GM18867 (cell line): ENCODE results near the gene NAA25.
"Not testable (repeated sequence)": the region's sequence is repeated elsewhere in the genome, so short reads cannot be mapped to it uniquely, and the experiment has no call there.

Experiments
- ATAC-seq: cut with Tn5 transposase; IDR thresholded peaks from one replicate; pipeline ENCODE4 v1.9.1; 2021; ENCODE audit warnings: mild to moderate bottlenecking, moderate library complexity; ENCODE audit not compliant: unreplicated experiment

The NAA25 gene

DNA sequence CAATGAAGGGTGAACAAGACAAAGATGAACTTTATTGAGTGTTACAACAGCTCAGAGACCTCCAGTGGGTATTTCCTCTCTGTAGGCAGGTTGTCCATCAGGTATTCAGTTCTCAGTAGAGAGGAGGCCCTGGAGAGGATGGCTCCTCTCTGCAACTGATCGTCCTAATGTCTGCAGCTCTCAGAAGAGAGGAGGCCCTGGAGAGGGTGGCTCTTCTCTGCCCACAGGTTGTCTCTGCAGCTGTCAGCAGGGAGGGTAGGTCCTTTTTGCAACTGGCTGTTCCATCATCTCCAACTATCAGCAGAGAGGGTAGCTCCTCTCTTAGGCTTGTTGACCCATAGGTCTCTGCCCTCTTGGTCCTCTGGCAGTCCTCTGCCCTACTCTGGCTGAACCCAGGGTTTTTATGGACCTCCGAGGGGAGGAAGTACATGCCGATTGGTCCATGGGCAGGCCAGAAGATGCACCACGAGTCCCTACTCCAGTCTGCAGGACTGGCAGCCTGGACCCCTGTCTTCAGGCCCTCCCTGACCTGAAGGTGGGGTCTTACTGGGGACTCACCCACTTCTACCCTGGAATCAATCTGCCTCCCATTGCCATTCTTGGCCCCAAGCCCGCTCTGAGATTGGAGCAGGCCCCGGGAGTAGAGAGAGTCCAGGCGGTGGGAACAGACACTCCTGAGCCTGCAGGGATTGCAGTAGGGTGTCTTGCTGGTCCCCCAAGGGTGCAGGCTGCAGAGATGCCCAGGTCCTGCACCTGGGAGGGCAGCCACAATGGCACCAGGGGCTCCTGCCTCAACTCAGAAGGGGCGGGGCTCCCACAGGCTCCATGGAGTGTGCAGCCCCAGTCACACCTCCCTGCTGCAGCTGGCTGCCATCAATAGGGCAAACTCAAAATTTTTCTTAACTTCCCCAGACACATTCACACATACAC, 97.9 kb downstream of the NAA25 start:
- ATAC-seq: no peak

DNA sequence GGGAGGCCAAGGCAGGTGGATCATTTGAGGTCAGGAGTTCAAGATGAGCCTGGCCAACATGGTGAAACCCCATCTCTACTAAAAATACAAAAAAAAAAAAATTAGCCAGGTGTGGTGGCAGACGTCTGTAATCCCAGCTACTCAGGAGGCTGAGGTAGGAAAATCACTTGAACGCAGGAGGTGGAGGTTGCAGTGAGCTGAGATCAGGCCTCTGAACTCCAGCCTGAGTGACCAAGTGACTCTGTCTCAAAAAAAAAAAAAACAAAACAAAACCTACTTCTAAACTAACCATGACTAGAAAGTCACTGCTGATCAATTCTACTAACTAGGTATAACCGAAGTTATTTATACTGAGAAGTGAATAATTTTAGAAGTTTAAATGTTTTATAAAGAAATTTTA, 99.0 kb downstream of the NAA25 start:
- ATAC-seq: not testable (repeated sequence)

DNA sequence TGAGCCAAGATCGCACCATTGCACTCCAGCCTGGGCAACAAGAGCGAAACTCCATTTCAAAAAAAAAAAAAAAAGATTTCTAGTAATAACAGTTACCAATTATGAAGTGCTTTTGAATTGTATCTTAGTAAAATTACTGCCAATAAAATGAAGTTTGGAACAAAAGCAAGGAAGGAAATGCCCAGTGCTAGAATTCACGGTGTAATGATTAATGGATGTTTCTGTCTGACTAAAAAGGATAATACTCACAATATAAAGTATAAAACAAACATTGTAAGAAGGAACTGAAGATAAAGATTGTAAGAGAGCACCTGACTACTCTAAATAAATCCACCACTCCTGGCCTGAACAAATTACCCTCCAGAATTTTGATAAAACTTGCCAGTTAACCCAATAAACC, 99.7 kb downstream of the NAA25 start:
- no peak for ATAC-seq

DNA sequence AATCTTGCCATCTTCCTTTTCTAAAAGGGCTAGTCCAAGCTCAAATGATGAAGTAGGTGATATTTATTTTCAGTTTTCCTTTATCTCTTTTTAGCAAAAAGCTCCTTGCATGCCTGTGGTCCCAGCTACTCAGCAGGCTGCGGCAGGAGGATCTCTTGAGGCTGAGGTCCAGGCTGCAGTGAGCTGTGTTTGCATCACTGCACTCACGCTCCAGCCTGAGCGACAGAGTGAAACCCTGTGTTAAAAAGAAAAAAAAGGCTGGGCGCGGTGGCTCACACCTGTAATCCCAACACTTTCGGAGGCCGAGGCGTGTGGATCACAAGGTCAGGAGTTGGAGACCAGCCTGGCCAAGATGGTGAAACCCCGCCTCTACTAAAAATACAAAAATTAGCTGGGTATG, 100.6 kb downstream of the NAA25 start:
- no peak for ATAC-seq

DNA sequence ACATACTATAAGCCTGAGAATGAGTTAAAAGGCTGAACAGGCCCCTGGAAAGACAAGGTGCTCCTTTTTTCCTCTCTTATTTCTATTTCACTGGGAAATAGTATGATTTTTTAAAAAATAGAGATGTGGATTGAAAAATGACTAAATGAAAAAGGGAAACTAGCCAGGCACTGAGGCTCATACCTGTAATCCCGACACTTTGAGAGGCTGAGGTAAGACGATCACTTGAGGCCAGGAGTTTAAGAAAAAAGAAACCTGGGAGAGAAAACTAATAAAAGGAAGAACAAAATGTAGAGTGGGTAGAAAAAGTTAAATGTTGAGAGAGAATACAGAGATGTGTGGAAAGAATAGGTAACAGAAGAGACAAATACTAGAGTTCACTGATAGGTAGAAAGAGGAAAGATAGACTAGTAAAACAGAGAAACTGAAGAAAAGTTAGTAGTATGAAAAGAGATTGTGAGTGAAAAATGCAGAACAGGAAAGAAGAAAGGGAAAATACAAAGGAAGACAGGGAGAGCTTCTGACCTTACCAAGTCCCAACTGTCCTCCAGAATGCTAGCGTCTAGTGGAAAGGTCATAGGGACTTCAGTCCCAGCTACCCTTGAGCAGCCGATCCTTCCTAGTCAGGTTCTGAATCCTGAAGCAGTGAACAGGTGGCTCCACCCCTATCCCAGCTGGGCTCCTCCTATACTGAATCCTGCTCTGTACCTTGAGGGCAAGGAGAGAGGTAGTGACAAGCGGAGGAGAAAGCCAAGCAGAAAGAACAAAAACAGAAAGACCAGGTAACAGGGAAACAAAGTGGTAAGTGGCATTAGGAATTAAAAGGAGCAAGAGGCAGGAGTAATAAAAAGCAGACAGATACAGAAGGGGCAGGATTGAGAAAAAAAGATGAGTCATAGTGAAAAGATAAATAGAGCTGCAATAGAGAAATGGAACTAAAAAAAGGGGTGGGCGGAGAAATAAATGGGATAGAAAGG, 102.9 kb downstream of the NAA25 start:
- ATAC-seq: no peak

DNA sequence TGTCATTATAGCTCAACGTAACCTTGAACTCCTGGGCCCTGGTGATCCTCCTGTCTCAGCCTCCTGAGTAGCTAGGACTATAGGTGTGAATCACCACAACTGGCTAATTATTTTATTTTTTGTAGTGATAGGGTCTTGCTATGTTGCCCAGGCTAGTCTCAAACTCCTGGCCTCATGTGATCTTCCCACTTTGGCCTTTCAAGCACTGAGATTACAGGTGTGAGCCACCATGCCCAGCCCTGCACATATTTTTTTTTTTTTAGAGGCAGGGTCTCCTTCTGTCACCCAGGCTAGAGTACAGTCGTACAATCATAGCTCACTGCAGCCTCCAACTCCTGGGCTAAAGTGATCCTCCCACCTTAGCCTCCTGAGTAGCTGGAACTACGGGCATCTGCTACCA, 104.5 kb downstream of the NAA25 start:
- ATAC-seq: no peak

DNA sequence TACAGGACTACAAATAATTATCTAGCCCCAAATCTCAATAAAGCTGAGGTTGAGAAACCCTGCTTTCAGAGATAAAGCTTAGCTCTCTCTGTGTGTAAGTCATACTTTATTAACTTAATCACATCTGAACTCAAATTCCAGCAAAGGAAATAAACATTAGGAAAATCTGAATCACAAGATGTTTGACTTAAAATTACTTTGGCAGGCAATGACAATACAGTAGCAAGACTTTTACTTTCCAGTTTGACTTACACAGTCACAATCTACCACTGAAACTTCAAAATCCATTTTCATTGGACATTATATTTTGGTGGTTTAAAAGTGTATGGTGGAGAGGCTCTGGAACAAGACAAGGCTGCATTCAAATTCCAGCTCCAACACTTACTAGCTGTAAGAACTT, 107.0 kb downstream of the NAA25 start:
- no peak for ATAC-seq

DNA sequence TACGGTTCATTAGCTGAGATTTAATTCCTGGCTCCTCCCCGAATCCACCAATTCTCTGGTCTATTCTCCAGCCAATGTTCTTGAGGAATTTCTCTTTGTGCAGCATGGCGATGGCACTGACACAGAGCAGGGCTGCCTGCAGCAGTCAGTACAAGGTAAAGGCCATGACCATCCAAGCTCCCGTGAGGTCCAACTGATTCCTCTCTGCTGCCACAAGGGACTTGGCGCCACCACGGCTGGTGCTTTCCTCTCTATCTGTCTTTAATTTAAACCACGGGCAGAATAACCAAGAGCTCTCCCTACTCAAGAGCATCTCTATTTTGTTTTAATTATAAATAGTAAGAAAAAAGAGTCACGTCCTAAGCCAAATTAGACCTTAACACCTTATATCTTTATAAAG, 107.8 kb downstream of the NAA25 start:
- ATAC-seq: no peak

DNA sequence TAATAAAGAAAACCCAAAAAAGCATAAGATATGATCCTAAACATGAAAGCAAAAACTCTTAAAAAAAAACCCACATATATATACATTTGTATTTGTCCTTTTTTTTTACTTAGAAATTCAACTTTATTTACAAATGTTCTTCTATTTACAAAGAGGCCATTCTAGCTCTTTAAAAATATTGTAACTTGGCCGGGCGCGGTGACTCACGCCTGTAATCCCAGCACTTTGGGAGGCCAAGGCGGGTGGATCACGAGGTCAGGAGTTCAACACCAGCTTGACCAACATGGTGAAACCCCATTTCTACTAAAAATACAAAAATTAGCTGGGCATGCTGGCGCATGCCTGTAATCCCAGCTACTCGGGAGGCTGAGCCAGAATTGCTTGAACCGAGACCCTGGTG, 109.5 kb downstream of the NAA25 start:
- ATAC-seq: not testable (repeated sequence)

DNA sequence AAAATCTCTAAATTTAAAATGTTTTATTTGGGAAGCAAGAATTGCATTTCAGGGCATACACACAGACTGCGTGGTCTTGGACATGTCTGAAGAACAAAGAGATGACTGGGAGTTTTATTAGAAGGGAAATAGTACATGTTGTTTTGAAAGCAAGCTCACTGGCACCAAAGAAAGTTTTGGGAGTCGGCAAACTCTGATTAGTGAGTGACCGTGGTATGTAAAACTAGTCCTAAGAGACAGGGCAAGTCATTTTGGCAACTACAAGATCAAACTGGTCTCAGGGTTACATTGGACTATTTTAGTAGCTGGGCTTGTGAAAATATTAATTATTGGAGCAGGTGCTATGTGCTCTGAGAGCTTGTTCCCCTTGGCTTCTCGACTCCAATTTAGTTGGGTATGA, 110.6 kb downstream of the NAA25 start:
- no peak for ATAC-seq

DNA sequence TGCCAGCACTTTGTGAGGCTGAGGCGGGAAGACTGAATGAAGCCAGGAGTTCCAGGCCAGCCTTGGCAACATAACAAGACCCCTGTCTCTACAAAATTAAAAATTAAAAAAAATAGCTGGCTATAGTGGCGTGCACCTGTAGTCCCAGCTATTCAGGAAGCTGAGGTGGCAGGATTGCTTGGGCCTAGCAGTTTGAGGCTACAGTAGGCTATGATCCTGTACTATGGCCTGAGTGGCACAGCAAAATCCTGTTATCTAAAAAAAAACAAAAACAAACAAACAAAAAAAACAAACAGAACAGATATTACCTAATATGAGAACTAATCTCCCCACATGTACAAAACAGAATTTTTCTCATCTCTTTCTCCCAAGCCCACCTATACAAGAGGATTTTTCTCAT, 111.3 kb downstream of the NAA25 start:
- ATAC-seq: no peak

DNA sequence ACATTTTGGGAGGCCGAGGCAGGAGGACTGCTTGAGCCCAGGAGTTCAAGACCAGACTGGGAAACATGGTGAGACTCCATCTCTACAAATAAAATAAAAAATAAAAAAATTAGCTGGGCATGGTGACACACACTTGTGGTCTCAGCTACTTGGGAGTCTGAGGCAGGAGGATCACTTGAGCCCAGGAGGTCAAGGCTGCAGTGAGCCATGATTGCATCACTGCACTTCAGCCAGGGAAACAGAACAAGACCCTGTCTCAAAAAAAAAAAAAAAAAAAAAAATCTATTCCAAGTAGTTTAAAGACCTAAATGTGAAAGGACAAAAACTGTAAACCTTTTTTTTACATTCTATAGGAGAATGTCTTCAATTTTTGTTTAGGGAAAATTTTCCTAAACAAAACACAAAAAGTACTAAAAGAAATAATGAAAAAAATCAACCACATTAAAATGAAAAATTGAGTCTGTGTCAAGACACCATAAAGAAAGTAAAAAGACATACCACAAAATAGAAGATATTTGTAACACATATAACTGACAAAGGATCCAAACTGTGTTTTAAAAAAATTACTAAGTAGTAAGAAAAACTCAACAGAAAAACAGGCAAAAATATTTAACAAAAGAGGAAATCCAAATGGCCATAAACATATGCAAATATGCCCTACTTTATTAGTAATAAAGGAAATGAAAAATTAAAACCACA, 112.7 kb downstream of the NAA25 start:
- ATAC-seq: no peak

DNA sequence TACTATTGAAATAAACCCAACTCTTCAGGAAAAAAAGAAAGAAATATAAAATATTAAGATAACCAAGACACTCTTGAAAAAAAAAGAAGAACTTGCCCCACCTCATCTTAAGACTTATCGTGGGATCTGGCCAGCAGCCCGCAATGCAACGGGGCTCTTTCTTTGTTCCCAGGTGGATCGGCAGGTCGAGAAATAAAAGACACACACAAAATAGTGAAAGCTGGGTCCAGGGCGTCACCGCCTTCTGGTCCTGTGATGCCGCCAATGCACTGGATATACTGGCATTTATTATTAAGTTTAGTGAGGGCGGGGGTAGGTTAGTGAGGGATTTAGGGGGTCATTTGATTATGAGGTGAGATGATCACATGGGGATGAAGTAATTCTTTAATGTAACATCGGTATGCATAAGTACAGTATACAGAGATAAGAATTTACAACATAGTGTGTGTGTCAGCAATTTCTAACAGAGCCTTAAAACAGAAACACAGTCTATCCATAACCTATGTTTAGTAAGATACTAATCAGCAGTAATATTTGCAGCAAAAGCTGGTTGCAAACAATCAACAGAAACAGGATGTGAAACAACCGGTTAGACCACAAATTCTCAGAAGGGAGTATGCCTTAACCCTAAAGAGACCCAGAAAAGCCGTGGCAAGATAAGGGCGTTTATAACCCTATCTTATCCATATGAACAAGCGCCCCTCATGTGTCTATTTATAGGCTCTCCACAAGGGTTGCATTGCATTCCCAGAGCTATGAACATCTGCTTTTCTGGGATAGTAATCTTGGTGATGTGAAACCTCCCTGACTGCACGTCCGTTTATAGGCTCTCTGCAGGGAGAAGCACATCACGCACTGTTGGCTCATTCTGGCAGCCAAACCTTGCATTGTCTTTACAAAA, 114.1 kb downstream of the NAA25 start:
- ATAC-seq: not testable (repeated sequence)

DNA sequence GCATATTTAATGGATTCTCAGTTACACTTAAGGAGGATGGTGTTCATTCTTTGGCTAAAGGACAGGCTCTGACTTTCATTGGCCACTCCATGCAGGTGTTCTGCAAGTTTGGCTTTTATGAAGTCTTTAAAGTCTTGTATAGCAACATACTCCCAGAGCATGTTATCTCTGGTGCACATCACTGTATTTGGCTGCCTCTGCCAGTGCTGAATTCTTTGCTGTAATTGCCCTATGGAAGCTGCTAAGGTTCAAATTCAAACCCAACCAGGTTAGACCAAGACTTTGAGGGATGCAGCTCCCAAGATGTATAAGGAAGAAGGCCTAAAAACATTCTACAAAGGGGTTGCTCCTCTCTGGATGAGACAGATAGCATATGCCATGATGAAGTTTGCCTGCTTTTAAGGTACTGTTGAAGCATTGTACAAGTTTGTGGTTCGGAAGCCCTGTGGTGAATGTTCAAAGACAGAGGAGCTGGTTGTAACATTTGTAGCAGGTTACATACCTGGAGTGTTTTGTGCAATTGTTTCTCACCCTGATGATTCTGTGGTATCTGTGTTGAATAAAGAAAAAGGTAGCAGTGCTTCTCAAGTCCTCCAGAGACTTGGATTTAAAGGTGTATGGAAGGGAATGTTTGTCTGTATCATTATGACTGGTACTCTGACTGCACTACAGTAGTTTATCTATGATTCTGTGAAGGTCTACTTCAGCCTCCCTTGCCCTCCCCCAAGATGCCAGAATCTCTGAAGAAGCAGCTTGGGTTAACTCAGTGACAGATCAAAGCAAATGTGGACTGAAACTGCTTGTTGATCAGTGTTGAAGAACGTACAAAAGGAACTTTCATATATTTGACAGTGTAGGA, 115.1 kb downstream of the NAA25 start:
- no peak for ATAC-seq

DNA sequence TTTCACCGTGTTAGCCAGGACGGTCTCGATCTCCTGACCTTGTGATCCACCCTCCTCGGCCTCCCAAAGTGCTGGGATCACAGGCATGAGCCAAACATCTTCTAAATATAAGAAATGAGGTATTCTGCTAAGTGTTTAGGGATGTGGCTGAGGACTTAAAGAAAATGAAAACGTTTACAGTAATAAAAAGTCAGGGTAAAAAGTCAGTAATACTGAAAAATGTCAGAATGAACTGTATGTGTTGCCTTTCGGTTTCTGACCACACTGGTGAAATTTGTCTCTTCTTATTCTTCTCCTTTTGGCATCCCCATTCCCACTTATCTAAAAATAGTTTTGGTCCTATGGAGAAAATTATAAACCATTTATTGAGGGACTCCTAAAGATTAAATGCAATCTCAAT, 116.1 kb downstream of the NAA25 start:
- no peak for ATAC-seq

DNA sequence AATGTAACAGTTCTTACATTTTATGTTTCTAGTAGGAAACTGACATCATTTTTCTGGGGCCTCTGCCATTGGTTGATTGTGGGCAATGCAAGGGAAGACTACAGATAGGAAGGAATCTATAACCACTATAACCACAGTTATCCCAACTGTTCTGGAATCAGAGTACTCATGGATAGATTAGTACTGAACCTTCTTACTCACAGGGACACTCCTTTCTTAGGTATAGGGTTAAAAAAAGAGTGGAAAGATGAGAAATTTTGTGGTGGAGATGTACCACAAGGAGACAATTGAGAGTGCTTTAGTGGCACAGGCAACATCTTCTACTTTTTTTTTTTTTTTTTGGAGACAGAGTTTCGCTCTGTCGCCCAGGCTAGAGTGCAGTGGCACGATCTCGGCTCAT, 116.6 kb downstream of the NAA25 start:
- ATAC-seq: no peak

DNA sequence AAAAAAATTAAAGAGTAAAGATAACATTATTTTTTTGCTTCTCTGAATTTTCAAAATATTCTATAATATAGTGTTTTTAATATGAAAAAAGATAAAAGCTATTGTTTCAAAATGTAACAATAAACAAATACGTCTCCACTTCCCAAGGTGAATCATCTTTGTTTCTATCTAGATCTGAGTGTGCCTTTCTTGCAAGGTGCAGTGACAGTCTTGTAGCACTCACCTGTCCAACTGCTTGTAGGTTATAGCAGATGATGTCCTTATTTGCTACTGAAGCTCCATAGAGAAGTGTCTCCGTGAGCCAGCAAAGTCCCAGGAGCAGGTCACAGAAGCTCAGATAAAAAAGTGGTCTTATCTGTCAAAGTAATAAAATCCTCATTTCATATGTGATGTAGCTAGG, 117.0 kb downstream of the NAA25 start:
- no peak for ATAC-seq

DNA sequence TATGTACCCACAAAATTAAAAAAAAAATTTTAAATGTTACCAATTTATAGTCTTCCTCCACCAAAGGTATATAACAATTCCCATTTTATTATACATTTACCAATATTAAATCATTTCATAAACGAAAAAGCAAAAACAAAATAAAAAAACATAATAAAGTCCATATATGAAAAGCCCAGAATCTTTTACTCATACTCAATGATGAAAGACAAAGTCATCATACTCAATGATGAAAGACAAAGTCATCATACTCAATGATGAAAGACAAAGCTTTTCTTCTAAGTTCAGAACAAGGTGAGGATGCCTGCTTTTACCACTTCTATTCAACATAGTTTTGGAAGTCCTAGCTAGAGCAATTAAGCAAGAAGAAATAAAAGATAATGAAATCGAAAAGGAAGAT, 123.8 kb downstream of the NAA25 start:
- no peak for ATAC-seq

DNA sequence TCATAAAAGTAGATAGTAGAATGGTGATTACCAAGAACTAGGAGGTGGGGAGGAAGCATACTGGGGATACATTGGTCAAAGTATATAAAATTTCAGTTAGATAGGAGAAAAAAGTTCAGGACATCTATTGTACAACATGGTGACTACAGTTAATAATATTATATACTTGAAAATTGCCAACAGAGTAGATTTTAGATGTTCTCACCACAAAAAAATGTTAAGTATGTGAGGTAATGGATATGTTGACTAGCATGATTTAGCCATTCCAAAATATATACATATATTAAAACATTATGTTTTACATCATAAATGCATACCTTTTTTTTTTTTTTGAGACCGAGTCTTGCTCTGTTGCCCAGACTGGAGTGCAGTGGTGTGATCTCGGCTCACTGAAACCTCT, 126.6 kb downstream of the NAA25 start:
- no peak for ATAC-seq
